Lung (tissue), 12 donors: ENCODE results near the gene DENND1A. TPM values are rescaled to one million over a fixed set of nuclear protein-coding genes. Genes with fewer than 3 reads are reported as not detected.

Source experiments
- ATAC-seq: fragments of 200-7000 bp; cut with Tn5 transposase; one replicate; pipeline ENCODE4 v1.9.1; 2020; ENCODE audit warnings: moderate number of reproducible peaks; ENCODE audit not compliant: insufficient read depth, low FRiP score
- DNase-seq, 3 donors: peaks; one replicate each; pipeline ENCODE4 v3.0.0-alpha.2; 2013 to 2017
- H3K27ac ChIP-seq, 2 donors: one replicate each; pipeline ENCODE4 v1.5.1; 2013; ENCODE audit warnings: mild to moderate bottlenecking in 2 of 2, moderate library complexity in 2 of 2, control low read depth in 1 of 2, inconsistent platforms in 1 of 2, low read depth in 1 of 2, low read length in 1 of 2
- H3K27me3 ChIP-seq, 3 donors: one replicate each; pipeline ENCODE4 v1.5.1; 2013; ENCODE audit warnings: low read length in 2 of 3; ENCODE audit not compliant: control insufficient read depth in 3 of 3, insufficient read depth in 3 of 3
- H3K36me3 ChIP-seq, 4 donors: one replicate each; pipeline ENCODE4 v1.5.1; 2013; ENCODE audit warnings: low read length in 4 of 4, mild to moderate bottlenecking in 1 of 4, moderate library complexity in 1 of 4; ENCODE audit not compliant: control insufficient read depth in 4 of 4, insufficient read depth in 4 of 4
- H3K4me1 ChIP-seq, 5 donors: one replicate each; pipeline ENCODE4 v1.5.1; 2013; ENCODE audit warnings: low read length in 5 of 5, mild to moderate bottlenecking in 2 of 5, moderate library complexity in 1 of 5; ENCODE audit not compliant: control insufficient read depth in 5 of 5, insufficient read depth in 5 of 5
- H3K4me3 ChIP-seq: one replicate; pipeline ENCODE4 v1.5.1; 2013; ENCODE audit warnings: mild to moderate bottlenecking, control low read depth, moderate library complexity
- H3K9ac ChIP-seq, 2 donors: one replicate each; pipeline ENCODE4 v1.5.1; 2013; ENCODE audit warnings: low read length in 2 of 2, control low read depth in 1 of 2; ENCODE audit not compliant: insufficient read depth in 1 of 2
- H3K9me3 ChIP-seq, 4 donors: one replicate each; pipeline ENCODE4 v1.5.1; 2013; ENCODE audit warnings: low read length in 3 of 4, mild to moderate bottlenecking in 1 of 4, moderate library complexity in 1 of 4; ENCODE audit not compliant: control insufficient read depth in 4 of 4, insufficient read depth in 3 of 4
- CTCF ChIP-seq: IDR thresholded peaks from 2 replicates; pipeline ENCODE4 v1.5.1; 2012; ENCODE audit warnings: mild to moderate bottlenecking; ENCODE audit errors: control extremely low read depth, extremely low read depth
- WGBS, 2 donors: extraction: QIAGEN DNeasy Blood & Tissue Kit; methylation state at CpG; one replicate each; pipeline ENCODE4 v1.1.7; 2013; 5-methylcytosine and 5-hydroxymethylcytosine counted together
- polyA plus RNA-seq, 2 donors: library from polyadenylated mRNA; stranded (reverse); fragments of 200-250 nt; gene quantifications; one replicate each; pipeline ENCODE4 v1.2.1, GENCODE V29; 2013
- total RNA-seq, 2 donors: library from RNA; depleted of rRNA in 1 of 2; stranded (reverse); fragments of >200 nt in 1 of 2; gene quantifications; one replicate each; pipeline ENCODE4 v1.2.1, GENCODE V29; 2014 to 2021
- donor health status: control.
- donor health status: control.
- donor health status: Bipolar disorder and iron deficiency.
- donor health status: healthy.
- donor health status: DM: yes; HTN: yes; CAD: no.

DENND1A gene
- total and polyA plus RNA-seq, 4 donors: 5.7 to 29.8 (median 14.5) TPM

GRCh38 chr9:123359546-123359945 is 570.4 kb downstream of the DENND1A start:
- 59 to 73% methylated on average over 3 of the region's 3 CpGs for WGBS, 2 donors
- H3K4me1 ChIP-seq: peaks cover 0 to 15% (median 4%) of the 10 kb centered on the region in 5 donors
- H3K27me3 ChIP-seq: peaks cover 0 to 2% (median 0%) of the 10 kb centered on the region in 3 donors
- no peak overlapping the region for H3K27ac ChIP-seq
- no peak overlapping the region for H3K9ac ChIP-seq
- DNase-seq: no peak
- no peak for ATAC-seq
- no peak for TF ChIP-seq CTCF
- no peaks in the 10 kb centered on the region for H3K9me3 ChIP-seq
- no peak overlapping the region for H3K4me3 ChIP-seq
- H3K36me3 ChIP-seq: no peaks in the 10 kb centered on the region

- DNase-seq (no peak), ATAC-seq (no peak)
- 27 to 56% methylated on average over 2 of the region's 2 CpGs for WGBS, 2 donors
- no peak for TF ChIP-seq CTCF
- Histone ChIP-seq H3K4me1 (peaks cover 0 to 15% (median 3%) of the 10 kb centered on the region in 5 donors), H3K9me3 (no peaks in the 10 kb centered on the region), H3K9ac (no peak overlapping the region), H3K27me3 (peaks cover 0 to 2% (median 0%) of the 10 kb centered on the region in 3 donors), H3K27ac (no peak overlapping the region), H3K36me3 (no peaks in the 10 kb centered on the region), H3K4me3 (no peak overlapping the region)
Observed at GRCh38 chr9:123359106-123359505, 570.8 kb downstream of the DENND1A start.

GRCh38 chr9:123358181-123358905 is 571.6 kb downstream of the DENND1A start:
- no peak overlapping the region for H3K4me3 ChIP-seq
- no peak for TF ChIP-seq CTCF
- H3K4me1 ChIP-seq: peaks cover 0 to 15% (median 5%) of the 10 kb centered on the region in 5 donors
- no peaks in the 10 kb centered on the region for H3K9me3 ChIP-seq
- WGBS, 2 donors: 79 to 86% methylated on average over 10 of the region's 10 CpGs
- H3K27ac ChIP-seq: no peak overlapping the region
- no peak for ATAC-seq
- DNase-seq: no peak
- no peak overlapping the region for H3K9ac ChIP-seq
- H3K36me3 ChIP-seq: no peaks in the 10 kb centered on the region
- peaks cover 0 to 2% (median 0%) of the 10 kb centered on the region in 3 donors for H3K27me3 ChIP-seq

GRCh38 chr9:123357743-123358059 is 572.2 kb downstream of the DENND1A start:
- DNase-seq (no peak), ATAC-seq (no peak)
- Histone ChIP-seq H3K27ac (no peak overlapping the region), H3K9me3 (no peaks in the 10 kb centered on the region), H3K4me1 (peaks cover 0 to 15% (median 5%) of the 10 kb centered on the region in 5 donors), H3K27me3 (no peaks in the 10 kb centered on the region), H3K36me3 (no peaks in the 10 kb centered on the region), H3K4me3 (no peak overlapping the region), H3K9ac (no peak overlapping the region)
- TF ChIP-seq CTCF: no peak
- WGBS, 2 donors: 97 to 98% methylated on average over 2 of the region's 2 CpGs
